Stimulated activated CD4-positive, alpha-beta T cell treated with anti-CD3 and anti-CD28 coated beads, TNF-alpha, amount 100 ng/mL, for 1 hour (primary cell): Measurements from ENCODE around the gene PRKCD.
A peak's percentile ranks its signal among the peaks of the same experiment; 100 is the strongest.

Source experiments
- DNase-seq, 3 donors: peaks; one replicate each; pipeline ENCODE4 v3.0.0-alpha.2; 2020; ENCODE audit warnings: low read depth in 3 of 3, low spot score in 1 of 3

The PRKCD gene

DNA sequence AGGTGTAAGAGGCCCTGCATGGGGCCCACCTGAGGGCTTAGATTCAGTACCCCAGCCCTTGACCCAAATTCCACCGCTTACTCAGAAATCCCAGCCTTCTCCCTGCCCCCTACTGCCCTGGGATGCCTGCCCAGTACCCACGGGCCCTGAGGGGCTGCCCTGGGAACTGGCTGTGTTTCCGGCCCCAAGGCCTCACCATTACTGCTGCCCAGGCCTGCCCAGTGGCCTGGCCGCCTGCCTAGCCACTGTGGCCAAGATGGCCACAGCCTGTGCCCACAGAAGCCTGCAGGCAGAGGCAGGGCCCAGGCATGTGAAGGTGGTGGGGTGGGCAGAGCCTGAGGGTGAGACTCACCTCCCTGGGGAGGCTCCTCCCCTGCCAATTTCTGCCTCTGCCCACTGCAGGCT, 6.1 kb upstream of the PRKCD start:
- DNase-seq = no peak

DNA sequence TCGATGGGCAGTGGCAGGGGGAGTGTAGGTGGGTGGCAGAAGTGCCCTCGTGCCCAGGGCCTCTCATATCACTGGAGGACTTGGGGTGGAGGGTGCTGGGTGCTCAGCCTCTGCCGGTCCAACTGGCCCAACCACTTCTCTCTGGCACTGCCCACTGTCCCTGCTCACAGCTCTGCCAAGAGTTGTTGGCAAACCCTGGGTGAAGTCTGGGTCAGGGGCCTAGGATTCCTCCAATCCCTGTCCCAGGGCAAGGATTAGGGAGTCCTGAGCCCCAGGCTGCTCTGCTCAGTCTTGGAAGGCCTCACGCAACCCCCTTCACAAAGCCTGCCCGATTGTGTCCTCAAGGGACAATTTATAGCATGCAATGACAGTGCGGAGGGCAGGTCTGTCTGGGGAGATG, 5.2 kb upstream of the PRKCD start:
- DNase-seq = no peak

- DNase-seq = no peak
Observed at GRCh38 chr3:53156368-53156834, 4.6 kb upstream of the PRKCD start.

DNA sequence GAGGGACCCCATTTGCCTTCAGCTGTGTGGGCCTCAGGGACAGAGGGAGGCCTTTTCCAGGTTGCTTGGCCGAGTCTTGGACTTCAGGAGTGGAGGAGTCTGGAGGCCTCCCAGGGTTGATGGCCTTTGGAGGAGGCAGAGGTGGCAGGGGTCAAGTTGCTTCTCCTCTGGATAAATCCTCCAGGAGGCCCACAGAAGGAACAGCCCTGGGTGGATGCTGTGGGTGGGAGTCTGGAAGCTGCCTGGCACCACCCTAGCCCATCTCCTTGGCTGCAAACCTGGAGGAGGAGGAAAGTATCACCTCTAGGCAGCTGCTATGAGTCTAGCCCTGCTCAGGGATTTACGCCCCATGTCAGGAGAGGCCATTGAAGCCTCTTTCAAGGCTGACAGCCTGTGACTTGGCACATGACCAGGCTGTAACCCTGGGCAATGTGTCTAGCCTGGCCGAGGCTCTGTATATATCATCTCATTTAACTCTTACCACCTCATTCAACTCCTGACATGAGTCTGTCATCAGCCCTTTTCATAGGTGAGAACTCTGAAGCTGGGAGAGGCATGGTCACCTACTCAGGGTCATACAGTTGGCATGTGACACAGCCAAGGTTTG, 2.9 kb upstream of the PRKCD start:
- DNase-seq = no peak

DNA sequence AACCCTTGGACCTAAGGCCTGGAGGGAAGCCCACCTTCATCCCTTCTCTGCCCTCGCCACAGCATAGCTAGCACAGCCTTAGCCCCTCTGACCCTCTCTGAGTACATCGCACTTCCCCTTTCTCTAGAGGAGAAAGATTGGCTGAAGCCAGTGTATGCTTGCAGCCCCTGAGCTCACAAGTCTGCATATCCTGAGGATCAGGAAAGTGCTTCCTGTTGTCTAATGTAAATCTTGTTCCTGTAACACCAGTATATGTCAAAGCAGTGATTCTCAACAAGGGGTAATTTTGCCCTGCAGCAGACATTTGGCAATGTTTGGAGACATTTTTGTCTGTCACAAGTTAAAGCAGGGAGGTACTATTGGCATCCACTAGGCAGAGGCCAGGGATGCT, 2.2 kb upstream of the PRKCD start:
- DNase-seq = no peak

GRCh38 chr3:53159156-53160060, 1.6 kb upstream of the PRKCD start:
- no peak for DNase-seq

DNA sequence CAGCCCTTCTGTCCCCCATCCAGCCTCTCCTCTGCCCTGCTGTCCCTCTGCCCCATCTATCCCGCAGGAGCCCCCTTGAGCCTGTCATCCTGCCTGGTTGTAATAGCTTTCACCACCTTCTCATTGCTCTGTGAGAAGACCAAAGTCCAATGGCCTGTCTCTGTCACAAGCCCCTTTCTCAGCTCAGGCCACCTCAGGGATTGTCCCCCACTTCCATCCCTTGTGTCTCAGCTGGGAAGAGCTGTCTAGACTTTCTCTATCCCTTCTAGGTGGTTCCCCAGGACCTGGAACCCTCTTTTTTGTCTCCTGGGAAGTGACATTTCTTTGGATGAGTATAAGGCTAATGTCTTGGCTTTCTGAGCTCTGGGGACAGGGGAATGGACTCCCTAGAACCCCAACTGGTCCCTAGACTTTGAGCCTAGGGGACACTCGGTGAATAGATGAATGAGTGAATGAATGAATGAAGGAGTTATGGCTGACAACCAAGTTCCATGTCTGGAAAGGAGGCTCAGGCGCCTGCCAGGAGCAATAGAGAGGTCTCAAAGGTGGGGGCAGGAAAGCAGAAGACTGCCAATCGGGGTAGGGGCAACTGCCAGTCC, 849 bp upstream of the PRKCD start:
- DNase-seq = no peak

GRCh38 chr3:53161450-53161819, 426 bp downstream of the PRKCD start:
- peak in 1 of 3 donors; percentile 4 for DNase-seq

DNA sequence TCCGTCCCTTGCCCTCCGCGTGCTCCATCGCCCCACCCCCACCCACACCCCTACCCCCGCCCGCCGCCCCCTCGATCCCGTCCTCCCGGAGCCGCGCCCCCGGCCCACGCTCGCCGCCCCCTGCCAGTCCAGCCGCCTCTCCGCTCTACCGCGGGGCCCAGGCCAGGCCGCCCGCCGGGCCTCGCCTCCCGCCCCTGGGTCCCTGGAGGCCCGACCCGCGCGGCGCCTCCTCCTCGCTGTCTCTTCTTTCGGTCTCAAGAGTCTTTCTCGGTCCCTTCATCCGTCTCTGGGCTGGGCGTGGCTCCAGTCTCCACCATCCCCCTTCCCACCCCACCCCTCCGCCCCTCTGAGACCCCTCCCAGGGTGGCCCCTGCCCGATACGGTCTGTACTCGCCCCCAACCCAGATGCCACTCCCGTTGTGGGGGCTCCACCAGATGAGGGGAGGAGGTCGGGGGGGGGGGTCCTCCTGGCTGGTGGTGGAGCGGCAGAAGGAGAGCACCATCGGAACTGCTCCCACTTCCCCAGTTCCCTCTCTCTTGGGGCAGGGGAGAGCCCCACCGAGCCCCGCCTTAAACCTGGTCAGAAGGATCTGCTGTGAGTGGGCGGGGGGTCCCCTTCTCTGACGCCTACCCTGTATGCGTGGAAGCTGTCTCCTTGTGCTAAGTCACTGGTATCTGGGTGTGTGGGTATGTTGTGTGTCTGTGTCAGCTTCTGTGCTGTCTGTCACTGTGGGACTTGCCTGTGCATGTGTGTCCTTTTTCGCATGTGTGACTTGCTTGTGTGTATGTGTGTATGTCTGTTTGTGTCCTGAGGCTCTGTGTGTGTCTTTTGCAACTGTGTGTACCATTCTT, 1.0 kb downstream of the PRKCD start:
- DNase-seq = peak in 1 of 3 donors; percentile 37

DNA sequence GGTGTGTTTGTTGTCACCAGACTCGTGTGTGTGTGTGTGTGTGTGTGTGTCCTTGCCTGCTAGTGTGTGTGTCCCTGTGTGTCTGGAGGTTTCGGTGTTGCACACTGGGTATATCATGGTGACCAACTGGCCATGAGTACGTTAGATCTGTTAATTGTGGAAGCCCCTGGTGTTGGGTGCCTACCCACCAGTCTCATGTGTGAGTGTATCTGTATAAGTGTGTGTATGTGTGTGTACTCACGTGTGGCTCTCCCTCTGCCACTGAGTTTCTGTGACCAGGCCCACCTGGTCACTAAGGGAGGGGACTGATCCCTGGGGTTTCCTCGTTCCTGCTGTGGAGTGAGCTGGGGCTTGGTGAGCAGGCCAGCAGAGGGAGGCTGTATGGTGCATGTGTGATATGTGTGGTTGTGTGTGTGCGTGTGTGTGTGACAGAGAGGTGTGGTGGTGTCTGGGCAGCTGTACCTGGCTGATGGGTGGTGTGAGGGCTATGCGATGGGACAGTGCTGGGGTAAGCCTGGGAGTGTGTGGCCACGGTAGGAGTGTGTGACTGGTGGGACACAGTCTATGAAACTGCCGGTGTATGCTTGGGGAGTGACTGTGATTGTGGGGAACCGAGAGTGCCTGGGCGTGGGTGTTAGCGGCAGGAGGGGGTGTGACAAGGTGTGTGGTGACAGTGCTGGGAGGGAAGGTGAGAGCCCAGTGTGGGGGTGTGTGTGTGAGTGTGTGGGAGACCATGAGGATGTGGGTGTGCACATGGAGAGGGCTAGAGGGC, 1.8 kb downstream of the PRKCD start:
- DNase-seq = peak in 1 of 3 donors; percentile 22

DNA sequence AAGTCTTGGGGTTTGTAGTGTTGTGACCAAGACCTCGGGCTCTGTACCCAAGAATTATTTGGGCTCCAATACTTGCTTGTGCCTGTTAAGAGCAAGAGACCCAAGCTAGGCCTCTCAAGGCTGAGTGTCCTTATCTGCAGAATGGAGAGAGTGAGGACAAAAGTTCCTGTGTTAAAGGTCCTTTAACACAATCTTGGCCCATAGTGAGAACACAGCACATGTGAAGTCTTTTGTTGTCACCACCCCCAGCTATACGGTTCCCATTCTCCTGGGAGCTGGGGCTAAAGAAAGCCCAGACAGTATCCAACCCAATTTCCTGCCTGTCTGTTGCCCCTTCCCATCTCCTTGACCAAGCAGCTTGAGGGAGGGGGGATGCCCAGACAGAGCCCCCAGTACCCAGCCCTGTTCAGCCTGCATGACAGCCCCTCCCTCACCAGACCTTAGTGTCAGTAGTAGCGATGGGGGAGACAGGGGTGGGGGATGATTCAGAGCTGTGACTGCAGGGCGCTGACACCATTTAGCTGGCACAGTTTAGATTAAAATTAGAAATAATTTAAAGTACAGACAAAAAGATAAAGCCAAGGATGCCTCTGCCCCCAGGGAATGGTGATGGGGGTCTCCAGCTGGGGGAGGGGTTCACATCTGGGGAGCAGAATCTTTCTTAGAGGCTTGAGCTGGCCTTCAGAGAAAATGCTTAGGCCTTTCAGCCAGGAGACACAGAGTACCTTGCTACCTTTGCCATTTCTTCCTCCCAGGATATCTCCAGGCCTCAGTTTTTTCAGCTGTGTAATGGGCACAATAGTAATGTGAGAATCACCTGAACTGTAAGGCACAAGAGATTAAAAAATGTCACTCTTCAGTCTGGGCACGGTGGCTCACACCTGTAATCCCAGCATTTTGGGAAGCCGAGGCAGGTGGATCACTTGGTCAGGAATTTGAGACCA, 2.7 kb downstream of the PRKCD start:
- DNase-seq = no peak

GRCh38 chr3:53164911-53165310, 3.9 kb downstream of the PRKCD start:
- no peak for DNase-seq

- no peak for DNase-seq
Observed at GRCh38 chr3:53166206-53166605, 5.2 kb downstream of the PRKCD start.

DNA sequence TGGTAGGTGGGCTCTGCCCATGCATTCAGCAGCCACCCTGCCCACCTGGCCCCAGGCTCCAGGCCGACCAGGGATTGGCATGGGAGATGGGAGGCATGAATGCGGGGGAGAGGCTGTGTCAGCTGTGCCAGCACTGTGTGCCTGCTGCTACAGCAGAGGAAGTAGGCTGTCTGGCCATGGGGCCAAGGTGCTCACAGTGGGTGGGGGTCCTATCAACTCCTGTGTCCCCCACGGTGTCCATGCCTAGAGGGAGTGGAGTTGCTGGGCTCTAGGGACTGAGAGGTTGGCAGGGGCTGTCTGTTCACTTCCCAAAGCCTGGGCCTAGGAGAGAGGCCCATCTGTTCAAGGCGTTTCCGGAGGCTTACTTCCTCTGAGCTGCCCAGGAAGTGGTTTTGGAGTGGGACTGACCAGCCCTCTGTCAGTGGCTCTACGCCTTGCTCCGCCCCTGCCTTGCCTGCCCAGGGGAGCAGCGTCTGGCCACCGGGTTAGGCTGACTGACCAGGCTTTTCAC, 5.8 kb downstream of the PRKCD start:
- DNase-seq = no peak

- no peak for DNase-seq
Observed at GRCh38 chr3:53167418-53168174, 6.6 kb downstream of the PRKCD start.

GRCh38 chr3:53168175-53168923, 7.3 kb downstream of the PRKCD start:
- no peak for DNase-seq

- DNase-seq = no peak
Observed at GRCh38 chr3:53169045-53169831, 8.2 kb downstream of the PRKCD start.
